Activated naive CD8-positive, alpha-beta T cell treated with anti-CD3 and anti-CD28 coated beads, Interleukin-2, amount 50 U/mL, for 24 hours (primary cell): ENCODE measurements around the gene CDC73.
"Not testable (repeated sequence)": the region's sequence is repeated elsewhere in the genome, so short reads cannot be mapped to it uniquely, and the experiment has no call there.

Experiments
- ATAC-seq: fragments of 150-1000 bp; cut with Tn5 transposase; one replicate; pipeline ENCODE4 v1.10.0; 2021
- DNase-seq: peaks from one replicate; pipeline ENCODE4 v3.0.0; 2021
- H3K27ac Mint-ChIP-seq: one replicate; pipeline ENCODE4 v1.8.0; 2021; ENCODE audit warnings: mild to moderate bottlenecking, mixed read lengths
- H3K27me3 Mint-ChIP-seq: one replicate; pipeline ENCODE4 v1.8.0; 2021; ENCODE audit warnings: mixed read lengths
- H3K36me3 Mint-ChIP-seq: one replicate; pipeline ENCODE4 v1.8.0; 2021; ENCODE audit warnings: low read depth, mixed read lengths
- H3K4me1 Mint-ChIP-seq: one replicate; pipeline ENCODE4 v1.8.0; 2021; ENCODE audit warnings: mixed read lengths
- H3K4me3 Mint-ChIP-seq: one replicate; pipeline ENCODE4 v1.8.0; 2021; ENCODE audit warnings: mild to moderate bottlenecking, moderate library complexity, mixed read lengths
- H3K9me3 Mint-ChIP-seq: one replicate; pipeline ENCODE4 v1.8.0; 2021; ENCODE audit warnings: mixed read lengths

Gene CDC73

GRCh38 chr1:193285641-193286040 lies 163.8 kb downstream of the CDC73 start:
- H3K9me3 Mint-ChIP-seq = peaks cover 6% of the 10 kb centered on the region
- H3K27me3 Mint-ChIP-seq = no peaks in the 10 kb centered on the region
- no peak overlapping the region for H3K4me3 Mint-ChIP-seq
- no peaks in the 10 kb centered on the region for H3K36me3 Mint-ChIP-seq
- no peak for DNase-seq
- ATAC-seq = no peak
- peaks cover 7% of the 10 kb centered on the region for H3K4me1 Mint-ChIP-seq
- no peak overlapping the region for H3K27ac Mint-ChIP-seq

GRCh38 chr1:193288548-193289080 lies 166.8 kb downstream of the CDC73 start:
- not testable (repeated sequence) for H3K27ac Mint-ChIP-seq, ATAC-seq, DNase-seq, H3K27me3 Mint-ChIP-seq, H3K4me3 Mint-ChIP-seq, H3K4me1 Mint-ChIP-seq, H3K36me3 Mint-ChIP-seq, H3K9me3 Mint-ChIP-seq

GRCh38 chr1:193293726-193294125 lies 171.9 kb downstream of the CDC73 start:
- H3K27me3 Mint-ChIP-seq = no peaks in the 10 kb centered on the region
- no peaks in the 10 kb centered on the region for H3K4me1 Mint-ChIP-seq
- H3K9me3 Mint-ChIP-seq = peaks cover 19% of the 10 kb centered on the region
- H3K36me3 Mint-ChIP-seq = peaks cover 4% of the 10 kb centered on the region
- H3K4me3 Mint-ChIP-seq = no peak overlapping the region
- H3K27ac Mint-ChIP-seq = no peak overlapping the region
- no peak for DNase-seq
- no peak for ATAC-seq

- H3K36me3 Mint-ChIP-seq = peaks cover 4% of the 10 kb centered on the region
- H3K4me3 Mint-ChIP-seq = no peak overlapping the region
- H3K27me3 Mint-ChIP-seq = no peaks in the 10 kb centered on the region
- no peak for DNase-seq
- no peaks in the 10 kb centered on the region for H3K4me1 Mint-ChIP-seq
- H3K27ac Mint-ChIP-seq = no peak overlapping the region
- H3K9me3 Mint-ChIP-seq = peaks cover 19% of the 10 kb centered on the region
- no peak for ATAC-seq
These were observed 177.2 kb downstream of the CDC73 start for GRCh38 chr1:193299038-193299437.

GRCh38 chr1:193301746-193302145 lies 179.9 kb downstream of the CDC73 start:
- Mint-ChIP-seq H3K4me3 (no peak overlapping the region), H3K4me1 (no peaks in the 10 kb centered on the region), H3K27me3 (no peaks in the 10 kb centered on the region), H3K36me3 (no peaks in the 10 kb centered on the region), H3K27ac (no peak overlapping the region), H3K9me3 (peaks cover 12% of the 10 kb centered on the region)
- ATAC-seq (no peak), DNase-seq (no peak)

- no peaks in the 10 kb centered on the region for H3K9me3 Mint-ChIP-seq
- ATAC-seq (no peak), DNase-seq (no peak)
- no peaks in the 10 kb centered on the region for H3K4me1 Mint-ChIP-seq
- no peak overlapping the region for H3K27ac Mint-ChIP-seq
- no peaks in the 10 kb centered on the region for H3K36me3 Mint-ChIP-seq
- no peak overlapping the region for H3K4me3 Mint-ChIP-seq
- H3K27me3 Mint-ChIP-seq = no peaks in the 10 kb centered on the region
These were observed 182.0 kb downstream of the CDC73 start for GRCh38 chr1:193303849-193304248.
